Transverse colon (tissue), 4 donors: ENCODE measurements around the gene PLOD2. TPM values are rescaled to one million over a fixed set of nuclear protein-coding genes. Genes with fewer than 3 reads are reported as not detected.

Source experiments
- DNase-seq: peaks from one replicate; pipeline ENCODE4 v3.0.0-alpha.2; 2019
- H3K27ac ChIP-seq, 4 donors: fragments of 200-600 bp; sonication (generic); 2 replicates each; pipeline ENCODE4 v1.5.1; 2016 to 2018; ENCODE audit warnings: inconsistent platforms in 4 of 4
- H3K27me3 ChIP-seq: fragments of 200-600 bp; sonication (generic); 2 replicates; pipeline ENCODE4 v1.5.1; 2017; ENCODE audit warnings: inconsistent platforms
- H3K36me3 ChIP-seq, 4 donors: fragments of 200-600 bp; sonication (generic); 2 replicates each; pipeline ENCODE4 v1.5.1; 2017 to 2019; ENCODE audit warnings: inconsistent platforms in 4 of 4
- H3K4me1 ChIP-seq, 4 donors: fragments of 200-600 bp; sonication (generic); 2 replicates each; pipeline ENCODE4 v1.5.1; 2017 to 2020; ENCODE audit warnings: inconsistent platforms in 4 of 4
- H3K4me3 ChIP-seq, 4 donors: fragments of 200-600 bp; sonication (generic); 1 replicate in 1 of 4; 2 replicates in 3 of 4; pipeline versions ENCODE4 v1.5.1 to v1.6.1; 2017 to 2019; ENCODE audit warnings: inconsistent platforms in 4 of 4
- H3K9me3 ChIP-seq, 2 donors: fragments of 200-600 bp; sonication (generic); 2 replicates each; pipeline ENCODE4 v1.5.1; 2017 to 2019; ENCODE audit warnings: inconsistent platforms in 2 of 2
- CTCF ChIP-seq, 5 experiments: fragments of 200-600 bp in 3 of 5; fragments of 450-650 bp in 2 of 5; sonication (generic) in 3 of 5; IDR thresholded peaks; 1 replicate in 2 of 5; 2 replicates in 3 of 5; pipeline ENCODE4 v1.5.1; 2016 to 2017; ENCODE audit warnings: antibody characterized with exemption in 5 of 5, inconsistent platforms in 3 of 5, mild to moderate bottlenecking in 2 of 5, moderate library complexity in 1 of 5
- EP300 ChIP-seq: sonication (generic); formaldehyde crosslinking; IDR thresholded peaks from one replicate; pipeline ENCODE4 v1.6.1; 2017; ENCODE audit warnings: antibody characterized with exemption, low read depth
- POLR2A ChIP-seq: fragments of 450-650 bp; IDR thresholded peaks from one replicate; pipeline ENCODE4 v1.6.1; 2016; ENCODE audit warnings: antibody characterized with exemption, mild to moderate bottlenecking, moderate library complexity
- POLR2AphosphoS5 ChIP-seq, 3 donors: sonication (generic); formaldehyde crosslinking; IDR thresholded peaks; one replicate each; pipeline ENCODE4 v1.6.1; 2016; ENCODE audit warnings: antibody characterized with exemption in 3 of 3
- WGBS, 2 donors: methylation state at CpG; one replicate each; pipeline ENCODE4 v1.1.5; 2018; ENCODE audit warnings: low coverage in 1 of 2; 5-methylcytosine and 5-hydroxymethylcytosine counted together
- in situ Hi-C, 4 donors: fragments of 200-750 bp; cut with MboI; loops; one replicate each; pipeline versions ENCODE4 v1.15.0 to v1.15.1; 2017; ENCODE audit warnings: low sequenced_read_pairs in 3 of 4, low pct_ligation_motif_present in 1 of 4, low pct_unique_long_range_greater_than_20kb in 1 of 4
- intact Hi-C: fragments of 100-400 bp; cut with DNase I; formaldehyde crosslinking; loops from one replicate; pipeline ENCODE4 v1.15.1; 2023; ENCODE audit warnings: low total_unique reads
- total RNA-seq, 4 donors: library from RNA; depleted of rRNA; stranded (reverse); fragments of >200 nt; gene quantifications; one replicate each; pipeline ENCODE4 v1.1.0, GENCODE V29; 2016

The PLOD2 gene
- total RNA-seq, 4 donors from 2014 or later, result 18.9 to 178 (median 92.0) TPM

DNA sequence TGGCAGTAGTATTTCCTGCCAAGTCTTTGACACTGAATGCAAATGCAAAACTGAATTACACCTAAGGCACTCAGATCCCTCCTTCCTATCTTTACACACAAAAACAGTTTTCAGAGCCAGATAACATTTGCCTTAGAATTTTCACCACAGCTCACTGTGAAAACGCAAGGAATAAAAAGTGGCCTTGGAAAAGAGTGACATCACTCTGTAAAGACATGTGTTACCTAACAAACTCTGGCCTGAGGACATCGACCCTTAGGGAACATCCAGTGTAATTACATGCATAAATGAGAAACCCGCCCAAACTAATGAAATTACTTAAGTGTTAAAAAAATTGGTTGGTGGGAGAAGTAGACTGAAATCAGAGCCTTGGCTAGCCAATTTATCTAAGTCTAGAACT lies 88.9 kb downstream of the PLOD2 start:
- no peak overlapping the region for H3K27ac ChIP-seq
- H3K9me3 ChIP-seq, result no peaks in the 10 kb centered on the region
- peaks cover 0 to 19% (median 3%) of the 10 kb centered on the region in 4 donors for H3K36me3 ChIP-seq
- intact Hi-C loops, result no loop called here
- H3K4me3 ChIP-seq, result no peak overlapping the region
- no peaks in the 10 kb centered on the region for H3K27me3 ChIP-seq
- in situ Hi-C loops, result loop anchor here in 3 of 4 donors (25.0 kb wide), 4 partner anchors 90 to 515 kb away; partner anchors contain the start of gene PLOD2 (in 1 of the 3)
- WGBS, 2 donors, result 65 to 84% methylated on average over 3 of the region's 3 CpGs
- no peak for DNase-seq
- no peak for TF ChIP-seq POLR2A
- no peak for TF ChIP-seq POLR2AphosphoS5 (IDR thresholded peaks at IDR 0.05)
- TF ChIP-seq EP300, result no peak
- no peak for TF ChIP-seq CTCF (IDR thresholded peaks at IDR 0.05)
- H3K4me1 ChIP-seq, result no peaks in the 10 kb centered on the region

- TF ChIP-seq EP300 (no peak), POLR2AphosphoS5 (IDR thresholded peaks at IDR 0.05) (no peak), POLR2A (no peak), CTCF (IDR thresholded peaks at IDR 0.05) (no peak)
- H3K36me3 ChIP-seq, result peaks cover 0 to 18% (median 3%) of the 10 kb centered on the region in 4 donors
- intact Hi-C loops (no loop called here), in situ Hi-C loops (loop anchor here in 3 of 4 donors (25.0 kb wide), 4 partner anchors 91 to 516 kb away; partner anchors contain the start of gene PLOD2 (in 1 of the 3))
- no peak overlapping the region for H3K27ac ChIP-seq
- no peak overlapping the region for H3K4me3 ChIP-seq
- H3K27me3 ChIP-seq, result no peaks in the 10 kb centered on the region
- no peaks in the 10 kb centered on the region for H3K9me3 ChIP-seq
- no peak for DNase-seq
- H3K4me1 ChIP-seq, result no peaks in the 10 kb centered on the region
- WGBS, 2 donors, result 73 to 75% methylated on average over 2 of the region's 2 CpGs
These were observed 89.4 kb downstream of the PLOD2 start for GRCh38 chr3:146071632-146072031.

GRCh38 chr3:146067048-146067447 lies 93.9 kb downstream of the PLOD2 start:
- H3K9me3 ChIP-seq, result no peaks in the 10 kb centered on the region
- 70 to 80% methylated on average over 2 to 3 of the region's 3 CpGs for WGBS, 2 donors
- no peaks in the 10 kb centered on the region for H3K4me1 ChIP-seq
- intact Hi-C loops, result no loop called here
- H3K36me3 ChIP-seq, result peaks cover 0 to 10% (median 0%) of the 10 kb centered on the region in 4 donors
- H3K27ac ChIP-seq, result no peak overlapping the region
- in situ Hi-C loops, result loop anchor here in 3 of 4 donors (10.0 to 25.0 kb wide), 5 partner anchors 95 to 520 kb away; partner anchors contain the start of gene PLOD2 (in 1 of the 3)
- TF ChIP-seq EP300, result no peak
- no peak for TF ChIP-seq POLR2A
- TF ChIP-seq CTCF (IDR thresholded peaks at IDR 0.05), result no peak
- TF ChIP-seq POLR2AphosphoS5 (IDR thresholded peaks at IDR 0.05), result no peak
- no peaks in the 10 kb centered on the region for H3K27me3 ChIP-seq
- no peak overlapping the region for H3K4me3 ChIP-seq
- no peak for DNase-seq

- TF ChIP-seq POLR2A (no peak), CTCF (IDR thresholded peaks at IDR 0.05) (peak; percentile 59 to 78 (median 67))
- Histone ChIP-seq H3K27ac (no peak overlapping the region), H3K36me3 (peaks cover 0 to 5% (median 0%) of the 10 kb centered on the region in 4 donors), H3K9me3 (no peaks in the 10 kb centered on the region), H3K27me3 (no peaks in the 10 kb centered on the region), H3K4me3 (no peak overlapping the region), H3K4me1 (no peaks in the 10 kb centered on the region)
- in situ Hi-C loops, result loop anchor here in 3 of 4 donors (10.0 to 25.0 kb wide), 5 partner anchors 97 to 522 kb away; partner anchors contain the start of gene PLOD2 (in 1 of the 3)
- WGBS, 2 donors, result 30 to 33% methylated on average over 2 of the region's 2 CpGs
- intact Hi-C loops, result no loop called here
- DNase-seq, result no peak
These were observed 95.4 kb downstream of the PLOD2 start for GRCh38 chr3:146065573-146066006.
